Testis (tissue), 3 donors: ENCODE data around the gene RNF31. TPM values are rescaled to one million over a fixed set of nuclear protein-coding genes. Genes with fewer than 3 reads are reported as not detected.
"Not testable (repeated sequence)": the region's sequence is repeated elsewhere in the genome, so short reads cannot be mapped to it uniquely, and the experiment has no call there.

Experiments
- DNase-seq: peaks from one replicate; pipeline ENCODE4 v3.0.0-alpha.2; 2019
- H3K27ac ChIP-seq, 2 donors: fragments of 200-600 bp; sonication (generic); one replicate each; pipeline ENCODE4 v1.5.1; 2019
- H3K27me3 ChIP-seq: fragments of 200-600 bp; sonication (generic); one replicate; pipeline ENCODE4 v1.5.1; 2019
- H3K36me3 ChIP-seq: fragments of 200-600 bp; sonication (generic); one replicate; pipeline ENCODE4 v1.5.1; 2017; ENCODE audit warnings: low read depth; ENCODE audit errors: missing control alignments
- H3K4me1 ChIP-seq: fragments of 200-600 bp; sonication (generic); one replicate; pipeline ENCODE4 v1.5.1; 2019
- H3K4me3 ChIP-seq, 2 donors: fragments of 200-600 bp; sonication (generic); one replicate each; pipeline ENCODE4 v1.5.1; 2017 to 2019
- H3K9me3 ChIP-seq: fragments of 200-600 bp; sonication (generic); one replicate; pipeline ENCODE4 v1.5.1; 2017
- POLR2A ChIP-seq: fragments of 450-650 bp; IDR thresholded peaks from one replicate; pipeline ENCODE4 v1.6.1; 2017; ENCODE audit warnings: antibody characterized with exemption, mild to moderate bottlenecking, moderate library complexity
- WGBS, 2 donors: methylation state at CpG; one replicate each; pipeline ENCODE4 v1.1.5; 2018; 5-methylcytosine and 5-hydroxymethylcytosine counted together
- intact Hi-C: fragments of 100-400 bp; cut with DNase I; formaldehyde crosslinking; loops from one replicate; pipeline ENCODE4 v1.15.1; 2023; ENCODE audit warnings: low total_unique reads
- polyA plus RNA-seq: library from polyadenylated mRNA; stranded (reverse); fragments of 350-450 nt; fragmentation: Illumina TruSeq; extraction: RNeasy Lipid Tissue Mini Kit (QIAGEN cat#74804); gene quantifications from one replicate; pipeline ENCODE4 v1.2.3, GENCODE V29; 2014; ENCODE audit warnings: low read depth, low replicate concordance; ENCODE audit not compliant: insufficient read depth
- total RNA-seq, 2 donors: library from RNA; depleted of rRNA; stranded (reverse); fragments of >200 nt; gene quantifications; one replicate each; pipeline ENCODE4 v1.2.3, GENCODE V29; 2016
- TF ChIP-seq, protein P1 (sequence below), 3 experiments: fragments of 450-650 bp in 2 of 3; fragments of 200-600 bp in 1 of 3; sonication (generic) in 1 of 3; IDR thresholded peaks; one replicate each; pipeline ENCODE4 v1.5.1; 2016 to 2019; ENCODE audit warnings: antibody characterized with exemption in 3 of 3, mild to moderate bottlenecking in 2 of 3, moderate library complexity in 1 of 3

The RNF31 gene
- total and polyA plus RNA-seq, 3 donors from 2014 or later: 71.0 to 96.8 (median 94.5) TPM

DNA sequence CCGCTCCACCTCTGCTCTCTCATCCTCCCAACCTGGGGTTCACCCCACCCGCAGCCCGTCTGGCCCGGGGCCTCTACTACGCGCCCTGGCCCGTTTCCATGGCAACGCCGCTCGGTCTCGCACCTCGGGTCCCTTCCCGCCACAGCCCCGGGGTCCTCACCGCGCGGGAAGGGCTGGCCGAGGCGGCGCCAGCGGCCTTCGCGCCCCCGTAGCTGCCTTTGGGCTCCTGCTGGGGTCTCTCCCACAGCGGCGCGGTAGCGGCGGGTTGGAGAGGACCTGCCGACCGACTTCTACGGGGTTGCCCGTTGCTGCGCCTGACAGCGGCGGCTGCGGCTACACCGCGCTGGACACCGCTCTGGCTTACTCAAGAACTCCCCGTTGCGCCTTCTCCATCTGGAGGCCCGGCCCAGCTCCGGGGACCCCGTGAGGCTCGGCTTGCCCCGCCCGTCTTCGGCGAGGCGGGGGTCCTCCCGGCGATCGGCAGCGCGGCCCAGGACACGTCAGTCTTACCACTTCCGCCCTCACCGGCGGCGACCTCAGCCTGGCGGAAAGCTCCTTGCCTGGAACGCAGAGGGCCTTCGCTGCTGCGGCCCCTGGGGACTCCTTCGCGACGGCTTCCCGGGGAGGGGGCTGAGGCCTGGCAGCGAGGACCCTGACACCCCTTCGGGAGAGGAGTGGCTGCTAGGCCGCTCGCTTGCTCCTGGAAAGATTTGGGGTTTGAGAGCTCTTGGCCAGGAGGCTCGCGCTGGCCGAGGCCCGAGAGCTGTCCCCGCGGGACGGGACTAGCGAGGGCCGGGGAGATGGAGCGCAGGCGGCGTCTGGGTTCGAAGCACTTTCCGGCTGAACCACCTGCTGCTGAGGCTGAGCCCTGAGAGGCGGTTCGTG, 48.1 kb downstream of the RNF31 start, which contains the start of gene TM9SF1:
Gene TM9SF1 (minus strand): TSS at position 256 of the 885 bp plus-strand sequence. CDS start 422 bp downstream, outside the sequence.
- 0 to 1% methylated on average over 52 to 84 of the region's 89 CpGs for WGBS, 2 donors
- intact Hi-C loops: no loop called here

DNA sequence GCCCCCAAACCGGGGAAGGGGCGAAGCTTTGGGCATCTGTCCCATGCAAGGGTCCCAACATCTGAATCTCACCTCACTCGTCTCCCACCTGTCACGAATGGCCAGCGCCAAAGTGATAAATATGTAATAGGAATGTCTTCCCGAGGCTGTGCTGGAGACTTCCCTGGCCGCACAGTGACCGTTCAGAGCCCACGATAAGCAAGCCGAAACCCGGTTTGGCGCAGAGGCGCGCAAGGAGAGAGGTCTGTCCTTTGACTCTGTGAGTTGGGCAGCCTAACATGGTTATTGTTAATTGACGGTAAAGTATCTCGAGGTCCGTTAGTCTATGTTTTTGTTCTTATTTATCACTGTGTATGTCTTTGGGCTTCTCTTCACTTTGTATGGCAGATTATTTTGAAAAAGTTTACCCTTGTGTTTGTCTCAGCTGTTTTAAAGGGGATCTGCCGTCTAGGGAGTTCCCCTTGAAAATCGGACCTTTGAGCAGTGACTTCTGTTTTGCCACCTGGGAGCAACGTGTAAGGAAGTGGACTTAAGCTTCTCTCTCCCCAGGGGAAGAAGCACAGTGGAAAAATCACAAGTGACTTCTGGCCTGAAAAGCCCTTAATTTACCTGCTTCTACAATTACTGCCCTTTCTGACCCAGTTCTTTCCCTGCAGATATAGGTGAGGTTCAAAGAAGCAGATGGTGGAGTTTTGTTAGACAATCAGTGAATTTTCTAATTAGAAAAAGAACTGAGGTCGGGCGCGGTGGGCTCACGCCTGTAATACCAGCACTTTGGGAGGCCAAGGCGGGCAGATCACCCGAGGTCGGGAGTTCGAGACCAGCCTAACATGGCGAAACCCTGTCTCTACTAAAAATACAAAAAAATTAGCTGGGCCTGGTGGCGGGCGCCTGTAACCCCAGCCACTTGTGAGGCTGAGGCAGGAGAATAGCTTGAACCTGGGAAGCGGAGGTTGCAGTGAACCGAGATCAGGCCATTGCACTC, 49.1 kb downstream of the RNF31 start:
- Histone ChIP-seq H3K4me1 (peaks cover 12% of the 10 kb centered on the region), H3K4me3 (peak overlapping the region; percentile 72 to 98), H3K9me3 (no peaks in the 10 kb centered on the region), H3K27ac (peak overlapping the region; percentile 96 to 98), H3K27me3 (no peaks in the 10 kb centered on the region), H3K36me3 (no peaks in the 10 kb centered on the region)
- intact Hi-C loops: no loop called here
- TF ChIP-seq POLR2A: no peak
- TF ChIP-seq, protein P1, sequence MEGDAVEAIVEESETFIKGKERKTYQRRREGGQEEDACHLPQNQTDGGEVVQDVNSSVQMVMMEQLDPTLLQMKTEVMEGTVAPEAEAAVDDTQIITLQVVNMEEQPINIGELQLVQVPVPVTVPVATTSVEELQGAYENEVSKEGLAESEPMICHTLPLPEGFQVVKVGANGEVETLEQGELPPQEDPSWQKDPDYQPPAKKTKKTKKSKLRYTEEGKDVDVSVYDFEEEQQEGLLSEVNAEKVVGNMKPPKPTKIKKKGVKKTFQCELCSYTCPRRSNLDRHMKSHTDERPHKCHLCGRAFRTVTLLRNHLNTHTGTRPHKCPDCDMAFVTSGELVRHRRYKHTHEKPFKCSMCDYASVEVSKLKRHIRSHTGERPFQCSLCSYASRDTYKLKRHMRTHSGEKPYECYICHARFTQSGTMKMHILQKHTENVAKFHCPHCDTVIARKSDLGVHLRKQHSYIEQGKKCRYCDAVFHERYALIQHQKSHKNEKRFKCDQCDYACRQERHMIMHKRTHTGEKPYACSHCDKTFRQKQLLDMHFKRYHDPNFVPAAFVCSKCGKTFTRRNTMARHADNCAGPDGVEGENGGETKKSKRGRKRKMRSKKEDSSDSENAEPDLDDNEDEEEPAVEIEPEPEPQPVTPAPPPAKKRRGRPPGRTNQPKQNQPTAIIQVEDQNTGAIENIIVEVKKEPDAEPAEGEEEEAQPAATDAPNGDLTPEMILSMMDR (IDR thresholded peaks at IDR 0.05): no peak
- WGBS, 2 donors: 25 to 26% methylated on average over 28 to 33 of the region's 33 CpGs
- DNase-seq: no peak

More for the DNA sequence above, 48.1 kb downstream of the RNF31 start, which contains the start of gene TM9SF1:
- Histone ChIP-seq H3K27ac (peak within 1 kb of the TSS; percentile 96 to 98), H3K36me3 (no peaks in the 10 kb centered on the region), H3K9me3 (no peaks in the 10 kb centered on the region), H3K27me3 (no peaks in the 10 kb centered on the region), H3K4me3 (peak within 1 kb of the TSS; percentile 72 to 98), H3K4me1 (peaks cover 12% of the 10 kb centered on the region)
- peak; percentile 91 for DNase-seq
- TF ChIP-seq POLR2A: no peak
- TF ChIP-seq, protein P1 (IDR thresholded peaks at IDR 0.05): no peak

DNA sequence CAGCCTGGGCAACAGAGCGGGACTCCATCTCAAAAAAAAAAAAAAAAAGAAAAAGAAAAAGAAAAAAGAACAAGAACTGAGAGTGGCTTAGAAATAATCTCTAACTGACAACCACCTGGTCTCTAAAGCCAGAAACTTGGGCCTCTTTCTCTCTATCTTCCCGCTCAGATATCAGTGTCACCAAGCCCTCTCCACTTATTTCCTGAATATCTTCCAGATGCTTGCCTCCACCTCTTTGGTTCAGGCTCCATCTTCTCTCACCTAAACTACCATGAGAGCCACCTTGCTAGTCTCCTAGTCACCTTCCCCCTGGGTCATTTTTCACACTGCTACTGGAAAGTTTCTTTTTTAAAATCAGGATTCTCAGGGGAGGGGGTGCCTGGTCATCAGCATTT, 49.8 kb downstream of the RNF31 start:
- Histone ChIP-seq H3K4me3 (no peak overlapping the region), H3K27ac (no peak overlapping the region), H3K36me3 (no peaks in the 10 kb centered on the region), H3K4me1 (peaks cover 12% of the 10 kb centered on the region), H3K9me3 (no peaks in the 10 kb centered on the region), H3K27me3 (no peaks in the 10 kb centered on the region)
- DNase-seq: no peak
- TF ChIP-seq, protein P1 (IDR thresholded peaks at IDR 0.05): no peak
- TF ChIP-seq POLR2A: no peak
- intact Hi-C loops: no loop called here
- 59 to 80% methylated on average over 2 of the region's 2 CpGs for WGBS, 2 donors

DNA sequence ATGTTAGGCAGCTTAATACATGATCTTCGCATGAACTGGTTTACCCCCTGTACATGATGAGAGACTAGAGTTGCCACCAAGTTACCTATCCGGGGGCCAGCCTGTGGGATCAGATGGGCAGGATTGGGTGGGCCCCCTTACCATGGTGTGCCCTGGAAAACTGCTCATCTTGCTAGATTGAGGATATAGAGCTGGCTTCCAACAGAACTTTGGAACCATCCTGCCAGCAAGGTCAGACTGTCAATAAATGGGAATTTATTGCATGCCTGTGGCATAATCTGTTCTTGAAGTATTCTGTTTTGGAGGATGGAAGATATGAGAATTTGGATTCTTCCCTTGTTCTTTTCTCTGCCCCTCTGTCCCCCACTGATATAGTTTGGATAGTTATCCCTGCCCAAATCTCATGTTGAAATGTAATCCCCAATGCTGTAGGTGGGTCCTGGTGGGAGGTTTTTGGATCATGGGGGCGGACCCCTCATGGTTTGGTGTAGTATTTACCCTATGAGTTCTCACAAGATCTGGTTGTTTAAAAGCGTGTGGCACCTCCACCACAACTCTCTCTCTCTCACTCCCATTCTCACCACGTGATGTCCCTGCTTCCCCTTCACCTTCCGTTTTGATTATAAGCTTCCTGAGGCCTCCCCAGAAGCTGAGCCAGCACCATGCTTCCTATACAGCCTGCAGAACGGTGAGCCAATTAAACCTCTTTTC, 51.7 kb downstream of the RNF31 start:
- no peak overlapping the region for H3K27ac ChIP-seq
- TF ChIP-seq, protein P1 (IDR thresholded peaks at IDR 0.05): no peak
- no peak for TF ChIP-seq POLR2A
- WGBS, 2 donors: 89 to 91% methylated on average over 7 of the region's 7 CpGs
- no peaks in the 10 kb centered on the region for H3K9me3 ChIP-seq
- no peaks in the 10 kb centered on the region for H3K36me3 ChIP-seq
- H3K4me1 ChIP-seq: peaks cover 12% of the 10 kb centered on the region
- DNase-seq: no peak
- H3K4me3 ChIP-seq: no peak overlapping the region
- intact Hi-C loops: no loop called here
- H3K27me3 ChIP-seq: no peaks in the 10 kb centered on the region

DNA sequence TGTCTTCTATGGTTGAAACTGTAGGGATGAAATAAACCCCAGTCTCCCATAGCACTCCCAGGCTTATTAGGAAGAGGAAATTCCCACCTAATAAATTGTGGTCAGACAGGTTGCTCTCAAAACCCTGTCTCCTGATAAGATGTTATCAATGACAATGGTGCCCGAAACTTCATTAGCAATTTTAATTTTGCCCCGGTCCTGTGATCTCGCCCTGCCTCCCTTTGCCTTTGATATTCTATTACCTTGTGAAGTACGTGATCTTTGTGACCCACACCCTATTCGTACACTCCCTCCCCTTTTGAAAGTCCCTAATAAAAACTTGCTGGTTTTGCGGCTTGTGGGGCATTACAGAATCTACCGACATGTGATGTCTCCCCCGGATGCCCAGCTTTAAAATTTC, 55.2 kb downstream of the RNF31 start:
- H3K27me3 ChIP-seq, H3K4me1 ChIP-seq, intact Hi-C loops, H3K36me3 ChIP-seq, H3K4me3 ChIP-seq, DNase-seq, H3K27ac ChIP-seq, H3K9me3 ChIP-seq: not testable (repeated sequence)
- 86 to 89% methylated on average over 8 of the region's 8 CpGs for WGBS, 2 donors

DNA sequence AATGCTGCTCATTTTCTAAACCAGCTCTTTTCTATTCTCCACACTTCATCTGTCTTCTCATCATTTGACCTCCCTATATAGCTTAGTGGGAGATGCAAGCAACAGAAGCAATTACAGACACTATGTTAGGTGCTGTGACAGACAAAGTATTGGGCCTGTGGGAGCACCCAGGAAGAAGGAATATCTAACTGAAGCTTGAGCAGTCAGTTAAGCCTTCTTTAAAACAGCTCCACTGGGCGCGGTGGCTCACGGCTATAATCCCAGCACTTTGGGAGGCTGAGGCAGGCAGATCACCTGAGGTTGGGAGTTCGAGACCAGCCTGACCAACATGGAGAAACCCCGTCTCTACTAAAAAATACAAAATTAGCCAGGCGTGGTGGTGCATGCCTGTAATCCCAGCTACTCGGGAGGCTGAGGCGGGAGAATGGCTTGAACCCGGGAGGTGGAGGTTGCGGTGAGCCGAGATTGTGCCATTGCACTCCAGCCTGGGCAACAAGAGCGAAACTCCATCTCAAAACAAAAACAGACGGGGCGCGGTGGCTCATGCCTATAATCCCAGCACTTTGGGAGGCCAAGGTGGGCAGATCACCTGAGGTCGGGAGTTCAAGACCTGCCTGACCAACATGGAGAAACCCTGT, 56.1 kb downstream of the RNF31 start:
- H3K4me1 ChIP-seq, H3K27ac ChIP-seq, H3K27me3 ChIP-seq, H3K4me3 ChIP-seq, intact Hi-C loops, H3K36me3 ChIP-seq, DNase-seq, H3K9me3 ChIP-seq: not testable (repeated sequence)
- 87 to 93% methylated on average over 16 of the region's 16 CpGs for WGBS, 2 donors
